Glomerular visceral epithelial cell (primary cell): Measurements from ENCODE around the gene HECTD1.
"Not testable (repeated sequence)": the region's sequence is repeated elsewhere in the genome, so short reads cannot be mapped to it uniquely, and the experiment has no call there.

ENCODE experiments used
- DNase-seq: peaks from one replicate; pipeline ENCODE4 v3.0.0-alpha.2; 2016; ENCODE audit errors: extremely low spot score

HECTD1 gene

GRCh38 chr14:31207755-31208545 lies at the start of gene HECTD1:
Gene HECTD1 (minus strand): TSS chr14:31207793. CDS start chr14:31205936, 1,857 bp downstream.
- peak; percentile 89 for DNase-seq

- DNase-seq: no peak
Observed at GRCh38 chr14:31257244-31257553, 49.6 kb upstream of the HECTD1 start.

GRCh38 chr14:31256534-31257243 lies 49.1 kb upstream of the HECTD1 start:
- DNase-seq: no peak

- not testable (repeated sequence) for DNase-seq
Observed at GRCh38 chr14:31255918-31256317, 48.3 kb upstream of the HECTD1 start.

- DNase-seq: no peak
Observed at GRCh38 chr14:31255286-31255685, 47.7 kb upstream of the HECTD1 start.

GRCh38 chr14:31253746-31254471 lies 46.3 kb upstream of the HECTD1 start:
- DNase-seq: no peak

- no peak for DNase-seq
Observed at GRCh38 chr14:31252865-31253264, 45.3 kb upstream of the HECTD1 start.

- no peak for DNase-seq
Observed at GRCh38 chr14:31251028-31251958, 43.7 kb upstream of the HECTD1 start.

GRCh38 chr14:31244626-31245025 lies 37.0 kb upstream of the HECTD1 start:
- DNase-seq: no peak

- DNase-seq: no peak
Observed at GRCh38 chr14:31243860-31244259, 36.3 kb upstream of the HECTD1 start.

GRCh38 chr14:31242161-31242940 lies 34.8 kb upstream of the HECTD1 start:
- DNase-seq: peak; percentile 30

GRCh38 chr14:31241450-31242114 lies 34.0 kb upstream of the HECTD1 start:
- DNase-seq: no peak

- DNase-seq: no peak
Observed at GRCh38 chr14:31239741-31240140, 32.1 kb upstream of the HECTD1 start.

GRCh38 chr14:31235462-31235861 lies 27.9 kb upstream of the HECTD1 start:
- no peak for DNase-seq

- DNase-seq: no peak
Observed at GRCh38 chr14:31232081-31232480, 24.5 kb upstream of the HECTD1 start.

- DNase-seq: not testable (repeated sequence)
Observed at GRCh38 chr14:31231272-31231671, 23.7 kb upstream of the HECTD1 start.

- no peak for DNase-seq
Observed at GRCh38 chr14:31230573-31230958, 23.0 kb upstream of the HECTD1 start.

GRCh38 chr14:31229638-31230572 lies 22.3 kb upstream of the HECTD1 start:
- peak; percentile 71 for DNase-seq

GRCh38 chr14:31229009-31229408 lies 21.4 kb upstream of the HECTD1 start:
- DNase-seq: no peak
